SIG-M5 treated with dmso at 0.1 percent for 504 hours (cell line): ENCODE data around the gene SHROOM3.
"Not testable (repeated sequence)": the region's sequence is repeated elsewhere in the genome, so short reads cannot be mapped to it uniquely, and the experiment has no call there.

ENCODE experiments used
- DNase-seq: peaks from one replicate; lab custom pipeline; 2025; ENCODE audit not compliant: unreplicated experiment; lab: John Stamatoyannopoulos, UW

Gene SHROOM3

DNA sequence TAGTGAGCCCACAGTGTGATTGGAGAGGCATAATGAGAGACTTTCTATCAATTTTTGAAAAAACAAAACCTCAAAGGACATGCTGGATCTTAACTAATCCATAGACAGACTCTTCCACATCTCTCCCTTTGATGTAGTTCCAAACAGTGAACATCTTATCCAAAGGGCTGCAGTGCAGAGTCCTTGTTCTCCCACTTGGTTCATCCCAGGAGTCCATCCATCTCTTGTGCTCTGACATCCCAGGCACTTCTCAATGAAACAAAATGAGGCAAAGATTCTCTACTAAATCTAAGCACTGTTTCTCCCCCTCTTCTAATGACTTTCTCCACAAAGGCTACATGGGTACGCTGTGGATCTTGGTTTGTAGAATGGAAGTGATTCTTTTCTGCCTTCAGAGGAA, 8.3 kb downstream of the SHROOM3 start:
- no peak for DNase-seq

DNA sequence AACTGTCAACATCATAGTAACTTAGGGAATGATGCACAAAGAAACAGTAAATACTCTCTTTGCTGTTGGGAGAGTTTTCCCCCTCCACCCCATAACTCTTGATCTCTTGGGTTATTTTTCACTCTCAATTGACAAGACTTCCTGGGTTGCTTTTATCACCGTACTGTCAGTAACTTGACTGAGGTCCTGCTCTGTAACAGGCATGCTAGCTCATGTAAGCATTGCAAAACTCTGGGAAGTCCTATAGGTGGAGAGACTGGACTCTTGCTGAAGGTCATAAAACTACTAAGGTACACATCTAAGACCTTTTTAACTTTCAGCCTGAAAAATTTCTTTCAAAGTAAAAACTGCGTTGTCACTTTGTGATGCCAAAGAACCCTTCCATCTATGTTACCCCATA, 10.9 kb downstream of the SHROOM3 start:
- DNase-seq: no peak

DNA sequence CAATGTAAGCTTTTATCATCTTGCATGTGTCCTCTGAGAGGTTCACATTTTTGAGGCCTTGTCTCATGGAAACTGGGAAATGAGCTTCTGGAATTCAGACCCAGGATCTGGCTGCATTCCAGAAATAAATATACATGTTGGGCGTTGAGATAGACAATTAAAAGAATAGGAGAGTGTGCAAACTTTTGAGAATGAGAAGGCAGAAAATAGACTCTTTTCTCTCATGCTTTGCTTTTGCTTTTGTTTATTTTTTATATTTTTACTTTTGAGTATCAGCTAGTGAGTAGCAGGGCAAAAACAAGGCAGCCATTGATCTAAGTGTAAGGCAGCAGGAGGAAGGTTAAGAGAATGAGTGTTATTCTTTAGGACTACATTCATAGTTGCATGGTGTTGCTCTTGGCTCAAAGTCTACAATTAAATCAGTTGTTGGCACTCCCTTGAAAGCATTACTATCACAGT, 12.4 kb downstream of the SHROOM3 start:
- no peak for DNase-seq

DNA sequence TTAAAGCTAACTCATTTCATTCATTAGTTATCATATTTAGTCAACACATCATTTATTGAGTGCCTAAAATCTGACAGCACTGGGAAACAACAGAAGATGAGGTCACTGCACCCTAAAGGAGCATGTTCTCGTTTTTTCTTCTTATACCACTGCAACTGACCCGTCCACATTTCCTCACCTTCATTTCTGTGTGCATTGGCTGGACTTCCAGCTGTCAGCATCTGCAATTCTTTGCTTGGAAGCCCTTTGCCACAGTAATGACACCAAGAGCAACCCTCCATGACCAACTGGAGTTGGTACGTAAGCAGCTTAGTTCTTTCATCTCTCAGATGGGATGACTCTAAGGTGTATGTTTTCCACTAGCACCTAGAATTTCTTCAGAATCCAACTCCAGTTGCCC, 13.2 kb downstream of the SHROOM3 start:
- DNase-seq: no peak

DNA sequence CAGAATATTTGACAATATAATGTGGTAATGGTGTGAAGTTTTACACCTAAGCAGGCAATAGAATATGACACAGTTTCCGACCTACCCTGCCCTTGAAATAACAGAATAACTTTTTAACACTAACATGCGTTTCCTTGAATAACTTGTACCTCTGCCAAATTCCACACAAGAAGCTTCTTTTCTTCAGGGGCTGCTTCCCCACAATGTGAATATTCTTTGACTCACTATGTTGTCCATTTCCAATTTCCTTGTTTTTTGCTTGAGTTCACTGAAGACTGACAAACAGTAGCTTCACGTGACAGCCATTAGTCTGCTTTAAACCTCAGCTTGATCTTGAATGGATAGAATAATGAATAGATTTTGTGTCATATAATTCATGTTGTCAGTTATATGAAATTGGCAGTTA, 14.3 kb downstream of the SHROOM3 start:
- DNase-seq: no peak

DNA sequence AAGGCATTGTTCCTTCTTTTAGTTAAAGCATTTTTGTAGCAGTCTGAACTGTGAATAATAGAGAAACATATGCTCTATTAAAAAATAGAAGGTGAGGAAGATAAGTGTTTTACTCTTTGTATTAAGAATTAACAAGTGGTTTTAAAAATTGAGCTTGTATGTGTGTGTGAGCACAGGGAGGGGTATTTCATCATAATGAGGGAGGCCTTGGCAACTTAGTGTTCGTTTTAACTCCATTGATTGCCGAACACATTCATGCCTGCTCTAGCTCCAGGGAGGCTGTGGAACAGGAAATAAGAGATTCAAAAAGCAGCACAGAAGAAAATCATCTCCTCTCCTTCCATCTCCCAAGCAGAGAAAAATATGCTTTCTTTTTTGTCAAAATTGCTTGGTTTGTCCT, 14.8 kb downstream of the SHROOM3 start:
- DNase-seq: no peak

DNA sequence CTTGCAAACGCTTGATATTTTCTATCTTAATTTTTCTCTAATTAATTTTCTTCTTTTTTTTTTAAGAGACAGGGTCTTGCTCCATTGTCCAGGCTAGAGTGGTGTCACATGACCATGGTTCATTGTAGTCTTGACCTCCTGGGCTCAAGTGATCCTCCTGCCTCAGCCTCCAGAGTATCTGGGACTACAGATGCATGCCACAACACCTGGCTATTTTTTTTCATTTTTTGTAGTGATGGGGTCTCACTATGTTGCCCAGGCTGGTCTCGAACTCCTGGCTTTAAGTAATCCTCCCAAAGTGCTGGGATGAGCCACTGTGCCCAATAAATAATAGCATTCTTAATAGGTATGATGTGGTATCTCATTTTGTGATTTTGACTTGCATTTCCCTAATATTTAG, 18.2 kb downstream of the SHROOM3 start:
- no peak for DNase-seq

DNA sequence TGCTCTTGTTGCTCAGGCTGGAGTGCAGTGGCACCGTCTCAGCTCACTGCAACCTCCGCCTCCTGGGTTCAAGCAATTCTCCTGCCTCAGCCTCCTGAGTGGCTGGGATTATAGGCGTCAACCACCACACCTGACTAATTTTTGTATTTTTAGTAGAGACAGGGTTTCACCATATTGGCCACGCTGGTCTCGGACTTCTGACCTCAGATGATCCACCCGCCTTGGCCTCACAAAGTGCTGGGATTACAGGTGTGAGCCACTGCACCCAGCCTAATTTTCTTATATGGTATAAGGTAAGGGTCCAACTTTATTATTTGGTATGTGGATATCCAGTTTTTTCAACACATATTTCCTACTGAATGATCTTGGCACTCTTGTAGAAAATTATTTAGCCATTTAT, 19.0 kb downstream of the SHROOM3 start:
- DNase-seq: not testable (repeated sequence)

DNA sequence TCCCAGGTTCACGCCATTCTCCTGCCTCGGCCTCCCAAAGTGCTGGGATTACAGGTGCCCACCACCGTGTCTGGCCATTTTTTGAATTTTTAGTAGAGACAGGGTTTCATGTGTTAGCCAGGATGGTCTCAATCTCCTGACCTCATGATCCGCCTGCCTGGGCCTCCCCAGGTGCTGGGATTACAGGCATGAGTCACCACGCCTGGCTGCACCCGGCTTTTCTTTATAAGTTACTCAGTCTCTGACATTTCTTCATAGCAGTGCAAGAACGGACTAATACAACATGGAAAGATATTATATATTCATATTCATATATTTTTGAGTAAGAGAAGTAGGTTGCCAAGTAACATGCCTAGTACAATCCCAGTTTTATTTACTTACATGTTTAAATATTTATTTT, 22.9 kb downstream of the SHROOM3 start:
- no peak for DNase-seq

DNA sequence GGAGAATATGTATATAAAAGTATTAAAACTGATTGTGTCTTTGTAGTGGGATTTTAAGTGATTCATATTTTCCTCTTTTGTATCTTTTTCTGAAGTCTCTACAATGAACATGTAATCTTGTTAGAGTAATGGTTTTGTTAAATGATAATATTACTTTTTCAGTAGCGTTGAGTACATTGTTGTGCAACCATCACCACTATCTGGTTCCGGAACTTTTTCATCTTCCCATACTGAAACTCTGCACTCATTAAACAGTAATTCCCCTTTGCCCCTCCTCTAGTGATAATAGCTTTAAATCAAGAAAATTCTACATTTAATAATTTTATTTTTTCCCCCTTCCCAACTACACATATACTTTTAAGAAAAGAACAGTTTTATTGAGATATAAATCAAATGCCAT, 23.3 kb downstream of the SHROOM3 start:
- DNase-seq: no peak

DNA sequence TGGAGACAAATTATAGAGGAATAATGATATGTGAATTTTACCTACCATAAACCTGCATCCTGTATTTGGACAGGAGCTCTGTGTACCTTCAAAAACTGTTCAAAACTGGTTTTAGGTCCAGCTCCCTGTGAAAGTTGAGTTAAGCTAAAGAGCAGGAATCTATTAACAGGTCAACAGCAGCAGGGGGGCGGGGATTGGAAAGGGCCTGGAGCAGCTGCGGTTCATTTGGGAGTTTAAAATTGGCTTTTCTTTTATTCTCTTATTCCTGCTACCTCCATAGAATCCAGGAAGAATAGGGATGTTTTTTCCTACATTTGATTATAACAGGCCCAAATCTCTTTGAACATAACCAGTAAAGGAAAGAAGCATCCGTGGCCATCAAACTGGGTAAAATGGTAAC, 23.8 kb downstream of the SHROOM3 start:
- no peak for DNase-seq

DNA sequence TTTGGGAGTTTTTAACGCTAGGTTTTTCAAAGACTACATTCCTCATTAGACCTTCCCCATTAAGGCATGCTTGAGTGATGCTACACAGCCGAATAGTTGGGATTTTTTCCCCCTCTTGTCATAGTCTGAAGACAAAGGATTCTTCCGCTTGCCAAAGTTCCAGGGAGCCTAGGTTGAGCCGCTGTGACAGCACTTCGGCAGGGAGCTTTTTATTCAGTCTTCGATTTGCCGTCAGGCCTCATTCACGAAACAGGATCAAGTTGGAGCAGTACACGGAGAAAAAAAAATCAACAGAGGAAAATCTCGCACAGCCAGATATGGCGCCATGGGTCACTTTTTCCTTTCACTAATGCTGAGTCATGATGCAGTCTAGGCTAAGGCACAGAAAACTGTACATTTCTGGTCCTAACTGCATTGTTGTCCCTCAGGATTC, 24.3 kb downstream of the SHROOM3 start:
- no peak for DNase-seq

DNA sequence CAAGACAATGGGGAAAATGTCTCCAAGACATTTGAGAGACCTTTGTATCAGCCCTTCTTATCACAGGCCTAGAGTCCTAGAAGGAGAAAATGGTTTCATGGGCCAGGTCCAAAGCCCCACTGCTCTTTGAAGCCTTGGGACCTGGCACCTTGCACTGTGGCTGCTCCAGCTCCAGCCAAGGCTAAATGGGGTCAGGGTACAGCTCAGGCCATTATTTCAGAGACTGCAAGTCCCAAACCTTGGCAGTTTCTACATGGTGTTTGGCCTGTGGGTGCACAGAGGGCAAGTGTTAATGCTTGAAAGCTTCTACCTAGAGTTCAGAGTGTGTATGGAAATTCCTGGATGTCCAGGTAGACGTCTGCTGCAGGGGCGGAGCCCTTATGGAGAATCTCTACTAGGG, 28.5 kb downstream of the SHROOM3 start:
- no peak for DNase-seq

DNA sequence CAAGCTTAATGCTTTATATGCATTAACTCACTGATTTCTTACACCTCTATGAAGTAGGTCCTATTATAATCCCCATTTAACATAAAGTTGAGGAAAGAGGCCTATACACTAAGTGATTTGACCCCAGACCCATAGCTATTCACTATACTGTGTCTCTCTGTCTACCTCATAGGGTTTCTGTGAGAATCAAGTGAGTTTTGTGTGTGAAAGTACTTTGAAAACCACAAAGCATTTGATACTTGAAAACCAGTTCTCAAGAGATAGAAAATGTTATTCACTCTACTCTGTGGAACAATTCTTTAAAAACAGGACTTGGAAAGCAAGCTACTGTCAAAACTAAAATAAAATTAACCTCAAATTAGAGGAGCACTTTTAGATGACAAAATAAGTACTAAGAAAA, 35.0 kb downstream of the SHROOM3 start:
- DNase-seq: no peak

DNA sequence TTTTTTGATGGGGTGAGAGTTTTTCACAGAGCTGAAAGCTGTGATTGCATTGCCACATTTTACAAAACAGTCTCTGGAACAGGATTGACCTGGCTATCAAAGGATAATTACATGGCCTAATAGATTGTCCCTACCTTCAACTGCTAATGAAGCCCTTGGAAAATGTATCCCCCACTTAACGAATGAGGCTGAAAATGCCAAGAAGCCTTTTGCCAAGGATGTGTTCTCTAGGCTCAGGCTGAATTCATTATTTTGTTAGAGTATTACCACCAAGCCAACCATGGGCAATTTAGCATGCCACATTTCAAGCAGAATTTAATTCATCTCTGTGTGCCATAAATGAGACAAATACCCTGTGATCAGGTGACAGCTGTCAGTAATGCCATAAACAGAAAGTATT, 35.5 kb downstream of the SHROOM3 start:
- no peak for DNase-seq

DNA sequence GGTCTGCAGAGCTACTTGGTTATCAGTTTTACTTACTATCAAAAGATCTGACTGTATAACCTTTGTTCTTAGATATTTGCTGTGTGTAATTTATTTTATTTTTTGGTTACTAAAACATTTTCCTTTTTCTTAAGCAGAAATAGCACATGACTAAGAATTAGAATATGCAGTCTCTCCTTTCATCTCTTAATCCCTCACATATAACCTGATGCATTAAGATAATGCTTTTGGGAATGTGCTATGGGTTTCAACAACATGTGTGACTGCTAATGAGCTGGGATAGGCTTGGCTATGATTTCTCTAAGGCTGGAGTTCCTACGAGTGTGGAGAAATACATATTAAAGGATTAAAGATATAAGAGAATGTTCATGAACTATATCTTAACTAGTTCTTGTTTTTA, 41.5 kb downstream of the SHROOM3 start:
- DNase-seq: no peak

DNA sequence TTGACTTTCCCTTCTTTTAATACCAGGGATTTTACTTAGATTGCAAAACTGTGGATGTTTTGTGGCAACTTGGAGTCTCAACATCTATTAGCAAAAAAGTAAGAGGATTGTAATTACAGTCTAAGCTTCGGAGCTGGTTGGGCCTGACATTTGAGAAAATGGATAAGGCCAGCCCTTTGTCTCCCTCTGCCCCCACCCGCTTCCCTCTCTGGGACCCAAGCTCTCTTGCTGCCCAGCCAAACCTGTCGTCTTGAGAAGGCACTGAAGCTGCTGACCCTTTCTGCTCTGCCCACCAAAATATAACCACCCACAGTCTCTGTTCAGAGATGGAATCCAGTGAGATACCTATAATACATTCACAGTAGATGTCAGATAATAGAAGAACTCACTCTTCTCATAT, 49.6 kb downstream of the SHROOM3 start:
- no peak for DNase-seq

DNA sequence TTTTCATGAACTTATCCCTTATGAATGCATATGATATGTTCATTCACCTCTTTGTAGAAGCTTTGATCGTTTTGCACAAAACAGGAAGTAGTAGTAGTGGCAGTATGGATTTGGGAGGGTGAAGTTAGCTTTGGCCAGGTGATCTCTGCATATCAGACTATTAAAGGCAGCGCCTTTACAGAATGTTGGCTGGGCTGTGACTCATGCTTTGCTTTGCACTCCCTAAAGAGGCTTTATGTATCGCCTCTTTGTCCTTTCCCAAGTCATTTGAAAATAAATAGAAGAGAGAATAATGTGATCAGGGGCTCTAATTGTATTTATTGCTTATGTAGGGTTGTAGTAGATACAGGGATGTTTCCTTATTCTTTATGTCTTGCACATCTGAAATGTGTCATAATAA, 50.4 kb downstream of the SHROOM3 start:
- DNase-seq: no peak

DNA sequence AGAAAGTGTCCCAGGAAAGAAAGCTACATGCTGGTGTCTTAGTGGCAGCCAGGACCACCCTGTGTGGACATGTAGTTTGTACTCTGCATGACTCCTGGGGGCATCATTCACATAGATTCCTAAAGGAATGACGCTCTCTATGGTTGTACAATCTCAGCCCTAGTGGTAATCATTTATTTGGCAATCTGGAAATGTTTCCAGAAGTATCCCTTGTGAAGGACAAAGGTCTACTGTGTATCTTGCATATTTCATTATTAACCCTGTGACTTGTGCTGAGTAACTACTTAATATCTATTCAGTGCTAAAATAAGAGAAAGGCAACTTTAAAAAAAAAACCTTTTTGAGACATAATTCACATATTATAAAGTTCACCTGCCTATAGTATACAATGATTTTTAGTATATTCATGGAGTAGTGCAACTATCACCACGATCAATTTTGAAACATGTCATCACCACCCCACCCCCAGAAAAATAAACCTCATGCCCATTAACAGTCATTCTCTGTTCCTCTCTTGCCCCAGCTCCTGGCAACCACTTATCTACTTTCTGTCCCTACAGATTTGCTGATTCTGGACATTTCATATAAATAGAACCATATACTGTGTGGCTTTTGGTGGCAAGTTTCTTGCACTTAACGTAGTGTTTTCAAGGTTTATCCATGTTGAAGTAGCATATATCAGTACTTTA, 51.7 kb downstream of the SHROOM3 start:
- DNase-seq: no peak

DNA sequence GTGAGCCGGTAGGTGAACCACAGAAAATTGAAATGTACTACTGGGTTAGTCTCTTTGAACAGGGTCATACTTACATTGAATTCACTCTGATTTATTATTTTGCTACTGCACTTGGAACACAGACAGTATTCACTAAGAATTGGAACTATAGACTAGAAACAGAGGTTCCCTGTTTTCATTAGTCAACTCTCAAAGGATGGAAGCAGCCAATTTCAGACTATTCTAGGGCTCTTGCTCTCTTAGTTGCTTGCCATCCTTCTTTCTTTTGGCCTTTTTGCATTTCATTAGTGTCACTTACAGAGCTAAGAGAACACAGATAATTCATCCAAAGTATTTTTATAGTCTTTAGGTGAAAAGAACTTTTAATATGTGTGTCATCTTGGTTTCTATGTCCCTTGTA, 52.6 kb downstream of the SHROOM3 start:
- no peak for DNase-seq

DNA sequence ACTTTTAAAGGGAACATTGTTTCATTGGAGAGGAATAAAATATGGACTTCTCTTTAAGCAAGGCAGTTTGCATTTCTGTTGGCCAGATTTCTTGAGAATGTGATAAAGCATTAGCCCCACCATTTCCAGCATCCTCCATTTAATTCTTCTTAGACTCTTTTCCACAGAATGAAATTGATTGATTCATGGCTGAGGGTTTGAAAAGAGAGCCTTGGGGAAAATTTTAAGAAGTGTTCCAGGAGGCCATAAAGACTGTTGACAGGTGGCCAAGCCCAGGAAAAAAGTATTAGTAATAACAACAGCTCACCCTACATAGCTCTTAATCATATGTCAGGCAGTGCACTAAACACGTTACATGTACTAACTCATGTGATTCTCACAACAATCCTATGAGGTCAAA, 53.4 kb downstream of the SHROOM3 start:
- DNase-seq: no peak

DNA sequence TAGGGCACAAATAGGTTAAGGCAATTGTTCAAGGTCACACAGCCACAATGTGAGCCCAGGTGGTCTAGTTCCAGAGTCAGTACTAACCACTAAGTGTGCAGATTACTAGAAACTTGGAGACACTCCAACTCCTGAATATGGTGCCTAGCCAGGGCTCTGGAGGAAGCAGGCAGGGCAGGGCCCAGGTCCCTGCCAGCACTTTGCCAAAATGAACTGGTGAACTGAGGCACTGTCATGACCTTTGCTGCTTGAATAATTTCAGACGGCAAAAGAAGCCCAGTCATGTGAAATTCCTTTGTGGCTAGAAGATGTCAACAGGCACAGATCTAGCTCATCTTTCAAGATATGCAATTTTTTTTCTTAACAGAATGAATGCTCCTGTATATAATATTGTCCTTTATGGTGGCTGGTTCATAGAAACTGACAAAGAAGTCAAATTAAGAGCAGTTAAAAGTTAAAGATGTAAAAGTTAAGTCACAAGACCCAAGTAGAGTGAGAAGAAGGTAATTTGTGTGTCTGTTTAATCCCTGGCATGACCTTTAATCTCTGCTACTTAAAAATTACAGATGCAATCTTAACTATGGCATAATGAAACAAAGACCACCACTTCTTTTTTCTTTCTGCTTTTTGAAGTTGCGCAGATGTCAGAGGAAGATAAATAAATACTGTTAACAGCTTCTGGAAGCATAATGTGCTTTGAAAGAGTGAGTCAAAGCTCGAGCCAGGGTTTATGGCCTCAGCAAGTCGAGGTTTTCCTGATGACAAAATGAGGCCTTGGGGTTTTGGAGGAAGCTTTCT, 54.1 kb downstream of the SHROOM3 start:
- DNase-seq: no peak
